WTC11 (cell line): ENCODE data around the gene CDK2. TPM values are rescaled to one million over a fixed set of nuclear protein-coding genes. Genes with fewer than 3 reads are reported as not detected.

ENCODE experiments used
- ATAC-seq: fragments of 200-7000 bp; cut with Tn5 transposase; 2 replicates; pipeline ENCODE4 v1.10.0; 2021; ENCODE audit warnings: mild to moderate bottlenecking, moderate library complexity
- CTCF ChIA-PET: fragments of 300-600 bp; sonication (Branson Sonifier 250); formaldehyde crosslinking; loops from one replicate; lab custom pipeline; 2021; ENCODE audit warnings: antibody characterized with exemption; lab: Charles Lee
- POLR2A ChIA-PET: fragments of 350-600 bp; sonication (Branson Sonifier 250); formaldehyde crosslinking; loops from one replicate; lab custom pipeline; 2021; ENCODE audit warnings: antibody characterized with exemption; lab: Charles Lee
- DNase-seq: peaks from one replicate; pipeline ENCODE4 v3.0.0; 2021; ENCODE audit warnings: low spot score
- H3K27ac Mint-ChIP-seq: 2 replicates; pipeline ENCODE4 v1.8.0; 2021; ENCODE audit warnings: mixed read lengths
- H3K27me3 Mint-ChIP-seq: 2 replicates; pipeline ENCODE4 v1.8.0; 2021; ENCODE audit warnings: low read depth, mild to moderate bottlenecking, moderate library complexity, mixed read lengths
- H3K36me3 Mint-ChIP-seq: 2 replicates; pipeline ENCODE4 v1.8.0; 2021; ENCODE audit warnings: mixed read lengths
- H3K4me1 Mint-ChIP-seq: 2 replicates; pipeline ENCODE4 v1.8.0; 2022; ENCODE audit warnings: mixed read lengths
- H3K4me3 Mint-ChIP-seq: 2 replicates; pipeline ENCODE4 v1.8.0; 2021; ENCODE audit warnings: mild to moderate bottlenecking, moderate library complexity, mixed read lengths
- H3K9me3 Mint-ChIP-seq: 2 replicates; pipeline ENCODE4 v1.8.0; 2021; ENCODE audit warnings: mixed read lengths
- E2F5 ChIP-seq: sonication (generic); formaldehyde crosslinking; IDR thresholded peaks from 2 replicates; pipeline ENCODE4 v1.8.1; 2022; ENCODE audit warnings: mild to moderate bottlenecking, moderate library complexity, missing genetic modification reagents
- EMX1 ChIP-seq: fragments of 250-450 bp; sonication (Bioruptor Pico); IDR thresholded peaks from 2 replicates; pipeline ENCODE4 v1.8.0; 2021; ENCODE audit warnings: mild to moderate bottlenecking
- ERG ChIP-seq: fragments of 250-450 bp; sonication (Bioruptor Pico); IDR thresholded peaks from 2 replicates; pipeline ENCODE4 v1.8.0; 2021; ENCODE audit warnings: mild to moderate bottlenecking
- FOXJ3 ChIP-seq: sonication (generic); formaldehyde crosslinking; IDR thresholded peaks from 2 replicates; pipeline ENCODE4 v1.9.0; 2021; ENCODE audit warnings: missing genetic modification reagents, mild to moderate bottlenecking, borderline replicate concordance
- FOXK1 ChIP-seq: sonication (generic); formaldehyde crosslinking; IDR thresholded peaks from 2 replicates; pipeline ENCODE4 v1.8.0; 2022; ENCODE audit warnings: mild to moderate bottlenecking, moderate library complexity, missing genetic modification reagents
- GRHL2 ChIP-seq: fragments of 250-450 bp; sonication (Bioruptor Pico); IDR thresholded peaks from 2 replicates; pipeline ENCODE4 v1.8.0; 2022; ENCODE audit warnings: mild to moderate bottlenecking, moderate library complexity; ENCODE audit not compliant: insufficient replicate concordance, severe bottlenecking
- JAZF1 ChIP-seq: fragments of 250-450 bp; sonication (Bioruptor Pico); IDR thresholded peaks from 2 replicates; pipeline ENCODE4 v1.9.0; 2021; ENCODE audit warnings: moderate library complexity, mild to moderate bottlenecking, inconsistent platforms
- JUN ChIP-seq: sonication (generic); formaldehyde crosslinking; IDR thresholded peaks from 2 replicates; pipeline ENCODE4 v1.8.0; 2023; ENCODE audit warnings: mild to moderate bottlenecking, missing genetic modification reagents
- MYBL2 ChIP-seq: sonication (generic); formaldehyde crosslinking; IDR thresholded peaks from 2 replicates; pipeline ENCODE4 v1.8.1; 2023; ENCODE audit warnings: mild to moderate bottlenecking, moderate library complexity, missing genetic modification reagents
- NFE2L1 ChIP-seq: sonication (generic); formaldehyde crosslinking; IDR thresholded peaks from 2 replicates; pipeline ENCODE4 v1.8.1; 2023; ENCODE audit warnings: missing genetic modification reagents
- NR1H2 ChIP-seq: sonication (generic); formaldehyde crosslinking; IDR thresholded peaks from 2 replicates; pipeline ENCODE4 v1.9.0; 2021; ENCODE audit warnings: mild to moderate bottlenecking, moderate library complexity, missing genetic modification reagents
- NR3C1 ChIP-seq: sonication (generic); formaldehyde crosslinking; conservative IDR thresholded peaks from 2 replicates; pipeline ENCODE4 v1.8.1; 2023; ENCODE audit warnings: low read depth, mild to moderate bottlenecking, missing genetic modification reagents
- SP1 ChIP-seq: sonication (generic); formaldehyde crosslinking; conservative IDR thresholded peaks from 2 replicates; pipeline ENCODE4 v1.8.1; 2022; ENCODE audit warnings: missing genetic modification reagents
- TEAD4 ChIP-seq: sonication (generic); formaldehyde crosslinking; IDR thresholded peaks from 2 replicates; pipeline ENCODE4 v1.8.0; 2022; ENCODE audit warnings: mild to moderate bottlenecking, missing genetic modification reagents
- USF1 ChIP-seq: sonication (generic); formaldehyde crosslinking; IDR thresholded peaks from 2 replicates; pipeline ENCODE4 v1.8.0; 2022; ENCODE audit warnings: mild to moderate bottlenecking, missing genetic modification reagents
- ZBTB21 ChIP-seq: sonication (generic); formaldehyde crosslinking; IDR thresholded peaks from 2 replicates; pipeline ENCODE4 v1.8.1; 2023; ENCODE audit warnings: mild to moderate bottlenecking, missing genetic modification reagents, borderline replicate concordance
- ZNF138 ChIP-seq: sonication (generic); formaldehyde crosslinking; conservative IDR thresholded peaks from 2 replicates; pipeline ENCODE4 v1.8.1; 2022; ENCODE audit warnings: mild to moderate bottlenecking, moderate library complexity, missing genetic modification reagents
- ZNF281 ChIP-seq: sonication (generic); formaldehyde crosslinking; IDR thresholded peaks from 2 replicates; pipeline ENCODE4 v1.8.0; 2023; ENCODE audit warnings: mild to moderate bottlenecking, missing genetic modification reagents
- ZNF396 ChIP-seq: fragments of 250-450 bp; sonication (Bioruptor Pico); IDR thresholded peaks from 2 replicates; pipeline ENCODE4 v1.8.0; 2021; ENCODE audit warnings: mild to moderate bottlenecking, moderate library complexity, borderline replicate concordance
- ZSCAN18 ChIP-seq: fragments of 250-450 bp; sonication (Bioruptor Pico); IDR thresholded peaks from 2 replicates; pipeline ENCODE4 v2.1.2; 2022; ENCODE audit warnings: mild to moderate bottlenecking, moderate library complexity
- total RNA-seq: library from RNA; stranded (reverse); gene quantifications from 3 replicates; pipeline ENCODE4 v1.2.3, GENCODE V29; 2021
- TF ChIP-seq, protein P1 (sequence below): fragments of 250-450 bp; sonication (Bioruptor Pico); IDR thresholded peaks from 2 replicates; pipeline ENCODE4 v1.9.0; 2021; ENCODE audit warnings: mild to moderate bottlenecking, borderline replicate concordance
- TF ChIP-seq, protein P2 (sequence below): sonication (generic); formaldehyde crosslinking; IDR thresholded peaks from 2 replicates; pipeline ENCODE4 v1.8.1; 2022; ENCODE audit warnings: mild to moderate bottlenecking, missing genetic modification reagents, moderate library complexity, borderline replicate concordance

The CDK2 gene
- total RNA-seq, 1 experiment from 2014 or later = 43.1 TPM

GRCh38 chr12:55974308-55974730, 7.7 kb downstream of the CDK2 start (continued):
- TF ChIP-seq GRHL2 (CRISPR knock-in tag) = no peak
- TF ChIP-seq ZSCAN18 (CRISPR knock-in tag) = no peak
- no peak for TF ChIP-seq ZNF138 (CRISPR knock-in tag)
- TF ChIP-seq NR3C1 (CRISPR knock-in tag) = no peak
- no peak for TF ChIP-seq NR1H2 (CRISPR knock-in tag)
- no peak for TF ChIP-seq E2F5
- TF ChIP-seq ZBTB21 (CRISPR knock-in tag) = no peak
- 0 out of 2 replicates have a peak, but pooled peaks have one; percentile 0 for TF ChIP-seq JUN (CRISPR knock-in tag)
- no peak for TF ChIP-seq JAZF1
- TF ChIP-seq ERG (CRISPR knock-in tag) = no peak
- TF ChIP-seq SP1 (CRISPR knock-in tag) = no peak
- TF ChIP-seq TEAD4 (CRISPR knock-in tag) = no peak
- no peak for TF ChIP-seq MYBL2 (CRISPR knock-in tag)
- TF ChIP-seq, protein P1, sequence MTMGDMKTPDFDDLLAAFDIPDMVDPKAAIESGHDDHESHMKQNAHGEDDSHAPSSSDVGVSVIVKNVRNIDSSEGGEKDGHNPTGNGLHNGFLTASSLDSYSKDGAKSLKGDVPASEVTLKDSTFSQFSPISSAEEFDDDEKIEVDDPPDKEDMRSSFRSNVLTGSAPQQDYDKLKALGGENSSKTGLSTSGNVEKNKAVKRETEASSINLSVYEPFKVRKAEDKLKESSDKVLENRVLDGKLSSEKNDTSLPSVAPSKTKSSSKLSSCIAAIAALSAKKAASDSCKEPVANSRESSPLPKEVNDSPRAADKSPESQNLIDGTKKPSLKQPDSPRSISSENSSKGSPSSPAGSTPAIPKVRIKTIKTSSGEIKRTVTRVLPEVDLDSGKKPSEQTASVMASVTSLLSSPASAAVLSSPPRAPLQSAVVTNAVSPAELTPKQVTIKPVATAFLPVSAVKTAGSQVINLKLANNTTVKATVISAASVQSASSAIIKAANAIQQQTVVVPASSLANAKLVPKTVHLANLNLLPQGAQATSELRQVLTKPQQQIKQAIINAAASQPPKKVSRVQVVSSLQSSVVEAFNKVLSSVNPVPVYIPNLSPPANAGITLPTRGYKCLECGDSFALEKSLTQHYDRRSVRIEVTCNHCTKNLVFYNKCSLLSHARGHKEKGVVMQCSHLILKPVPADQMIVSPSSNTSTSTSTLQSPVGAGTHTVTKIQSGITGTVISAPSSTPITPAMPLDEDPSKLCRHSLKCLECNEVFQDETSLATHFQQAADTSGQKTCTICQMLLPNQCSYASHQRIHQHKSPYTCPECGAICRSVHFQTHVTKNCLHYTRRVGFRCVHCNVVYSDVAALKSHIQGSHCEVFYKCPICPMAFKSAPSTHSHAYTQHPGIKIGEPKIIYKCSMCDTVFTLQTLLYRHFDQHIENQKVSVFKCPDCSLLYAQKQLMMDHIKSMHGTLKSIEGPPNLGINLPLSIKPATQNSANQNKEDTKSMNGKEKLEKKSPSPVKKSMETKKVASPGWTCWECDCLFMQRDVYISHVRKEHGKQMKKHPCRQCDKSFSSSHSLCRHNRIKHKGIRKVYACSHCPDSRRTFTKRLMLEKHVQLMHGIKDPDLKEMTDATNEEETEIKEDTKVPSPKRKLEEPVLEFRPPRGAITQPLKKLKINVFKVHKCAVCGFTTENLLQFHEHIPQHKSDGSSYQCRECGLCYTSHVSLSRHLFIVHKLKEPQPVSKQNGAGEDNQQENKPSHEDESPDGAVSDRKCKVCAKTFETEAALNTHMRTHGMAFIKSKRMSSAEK = 0 out of 2 replicates have a peak, but pooled peaks have one; percentile 39
- TF ChIP-seq USF1 (CRISPR knock-in tag) = 0 out of 2 replicates have a peak, but pooled peaks have one; percentile 4
- TF ChIP-seq, all 79 proteins: peak for 5

GRCh38 chr12:55978393-55978792, 11.8 kb downstream of the CDK2 start:
- peaks cover 39% of the 10 kb centered on the region for H3K36me3 Mint-ChIP-seq
- ATAC-seq (no peak), DNase-seq (no peak)
- H3K27me3 Mint-ChIP-seq = no peaks in the 10 kb centered on the region
- ChIA-PET POLR2A (interaction anchor here (0.7 kb wide), 1 partner anchor 37 kb away, joined by 3 read pairs; no protein-coding TSS in a partner anchor), CTCF (no interaction called here)
- peak overlapping the region; percentile 68; the same call in 1 of the 2 replicates for H3K27ac Mint-ChIP-seq
- H3K4me3 Mint-ChIP-seq = no peak overlapping the region
- H3K9me3 Mint-ChIP-seq = no peaks in the 10 kb centered on the region
- H3K4me1 Mint-ChIP-seq = no peaks in the 10 kb centered on the region; the same call in 1 of the 2 replicates
- TF ChIP-seq, protein P2, sequence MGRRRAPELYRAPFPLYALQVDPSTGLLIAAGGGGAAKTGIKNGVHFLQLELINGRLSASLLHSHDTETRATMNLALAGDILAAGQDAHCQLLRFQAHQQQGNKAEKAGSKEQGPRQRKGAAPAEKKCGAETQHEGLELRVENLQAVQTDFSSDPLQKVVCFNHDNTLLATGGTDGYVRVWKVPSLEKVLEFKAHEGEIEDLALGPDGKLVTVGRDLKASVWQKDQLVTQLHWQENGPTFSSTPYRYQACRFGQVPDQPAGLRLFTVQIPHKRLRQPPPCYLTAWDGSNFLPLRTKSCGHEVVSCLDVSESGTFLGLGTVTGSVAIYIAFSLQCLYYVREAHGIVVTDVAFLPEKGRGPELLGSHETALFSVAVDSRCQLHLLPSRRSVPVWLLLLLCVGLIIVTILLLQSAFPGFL (CRISPR knock-in tag) = no peak
- TF ChIP-seq NFE2L1 (CRISPR knock-in tag) (no peak), JUN (CRISPR knock-in tag) (no peak), ZNF396 (CRISPR knock-in tag) (no peak), FOXK1 (no peak), FOXJ3 (CRISPR knock-in tag) (no peak), ZNF281 (no peak), EMX1 (no peak)
